Left ventricle myocardium superior (tissue), 1 donor: Measurements from ENCODE around the gene RBBP6. TPM values are rescaled to one million over a fixed set of nuclear protein-coding genes. Genes with fewer than 3 reads are reported as not detected.
"Not testable (repeated sequence)": the region's sequence is repeated elsewhere in the genome, so short reads cannot be mapped to it uniquely, and the experiment has no call there.

ENCODE experiments used
- ATAC-seq: fragments of 200-7000 bp; cut with Tn5 transposase; one replicate; pipeline ENCODE4 v1.9.1; 2020; ENCODE audit warnings: mild to moderate bottlenecking, moderate library complexity
- DNase-seq: peaks from one replicate; pipeline ENCODE4 v3.0.0-alpha.2; 2020
- intact Hi-C: fragments of 100-400 bp; cut with micrococcal nuclease; formaldehyde crosslinking; loops from one replicate; pipeline ENCODE4 v1.11.0; 2022
- long read RNA-seq: library from polyadenylated mRNA; unstranded; transcript quantifications from one replicate; pipeline ENCODE4 v2.0.0, GENCODE V29; 2021
- total RNA-seq: library from RNA; stranded (reverse); fragmentation: NEBNext Ultra II Directional; extraction: Animal tissue kit (Norgen Biotek cat#: 25700); gene quantifications from one replicate; pipeline ENCODE4 v1.2.1, GENCODE V29; 2021
- donor health status: DM: no; HTN: yes; CAD: no; lungs with severe emphysema.

Gene RBBP6
- total RNA-seq: 26.4 TPM
- long read RNA-seq, transcript RBBP6-204 (3 exons, 854 nt): major isoform, 12 of 25 reads
- long read RNA-seq, partial matches to known transcripts: 10 of 25 reads
- long read RNA-seq, other reads (novel, unspliced or antisense): 3 of 25 reads

- peak; percentile 98 for DNase-seq
- peak; percentile 97 for ATAC-seq
- intact Hi-C loops: no loop called here
Measured at GRCh38 chr16:24539295-24539849, at the start of gene RBBP6. TSS of gene RBBP6 (plus strand) at chr16:24539566. CDS start at chr16:24540627, 1,061 bp downstream.

- DNase-seq (no peak), ATAC-seq (no peak)
- intact Hi-C loops: no loop called here
Measured at GRCh38 chr16:24490866-24491265, 48.5 kb upstream of the RBBP6 start.

- ATAC-seq (no peak), DNase-seq (no peak)
- intact Hi-C loops: no loop called here
Measured at GRCh38 chr16:24491731-24492130, 47.6 kb upstream of the RBBP6 start.

GRCh38 chr16:24493821-24494220 is 45.5 kb upstream of the RBBP6 start:
- intact Hi-C loops: no loop called here
- ATAC-seq (no peak), DNase-seq (no peak)

- intact Hi-C loops, DNase-seq: not testable (repeated sequence)
Measured at GRCh38 chr16:24495207-24495606, 44.2 kb upstream of the RBBP6 start.

GRCh38 chr16:24497440-24497839 is 41.9 kb upstream of the RBBP6 start:
- intact Hi-C loops: no loop called here
- ATAC-seq: no peak
- no peak for DNase-seq

More at GRCh38 chr16:24495207-24495606, 44.2 kb upstream of the RBBP6 start:
- not testable (repeated sequence) for ATAC-seq

- ATAC-seq (no peak), DNase-seq (no peak)
- intact Hi-C loops: no loop called here
Measured at GRCh38 chr16:24499193-24499814, 40.1 kb upstream of the RBBP6 start.

- ATAC-seq: peak; percentile 84
- DNase-seq: peak; percentile 36
- intact Hi-C loops: loop anchor here (5.0 kb wide), 1 partner anchor 462 kb away; no protein-coding TSS in a partner anchor
Measured at GRCh38 chr16:24504472-24505345, 34.7 kb upstream of the RBBP6 start.

GRCh38 chr16:24505959-24506358 is 33.4 kb upstream of the RBBP6 start:
- ATAC-seq: no peak
- intact Hi-C loops: no loop called here
- no peak for DNase-seq

- DNase-seq (no peak), ATAC-seq (no peak)
- intact Hi-C loops: no loop called here
Measured at GRCh38 chr16:24507959-24508480, 31.3 kb upstream of the RBBP6 start.

GRCh38 chr16:24508614-24509013 is 30.8 kb upstream of the RBBP6 start:
- no peak for DNase-seq
- intact Hi-C loops: no loop called here
- ATAC-seq: no peak

GRCh38 chr16:24509536-24509935 is 29.8 kb upstream of the RBBP6 start:
- intact Hi-C loops: no loop called here
- no peak for DNase-seq

GRCh38 chr16:24511174-24511573 is 28.2 kb upstream of the RBBP6 start:
- DNase-seq (no peak), ATAC-seq (no peak)
- intact Hi-C loops: no loop called here

More at GRCh38 chr16:24509536-24509935, 29.8 kb upstream of the RBBP6 start:
- no peak for ATAC-seq

GRCh38 chr16:24511792-24512191 is 27.6 kb upstream of the RBBP6 start:
- DNase-seq (no peak), ATAC-seq (no peak)
- intact Hi-C loops: no loop called here

- intact Hi-C loops: no loop called here
- ATAC-seq: no peak
- no peak for DNase-seq
Measured at GRCh38 chr16:24514096-24514495, 25.3 kb upstream of the RBBP6 start.

- ATAC-seq (no peak), DNase-seq (no peak)
- intact Hi-C loops: no loop called here
Measured at GRCh38 chr16:24515186-24515585, 24.2 kb upstream of the RBBP6 start.

- intact Hi-C loops: no loop called here
- DNase-seq (peak; percentile 67), ATAC-seq (peak; percentile 90)
Measured at GRCh38 chr16:24516900-24517669, 22.3 kb upstream of the RBBP6 start.

GRCh38 chr16:24518498-24518897 is 20.9 kb upstream of the RBBP6 start:
- DNase-seq (no peak), ATAC-seq (no peak)
- intact Hi-C loops: no loop called here

GRCh38 chr16:24520983-24521382 is 18.4 kb upstream of the RBBP6 start:
- DNase-seq: no peak
- ATAC-seq: no peak
- intact Hi-C loops: no loop called here
